HG03045 (cell line): Measurements from ENCODE around the gene ACBD3.

Experiments used
- ATAC-seq: cut with Tn5 transposase; IDR thresholded peaks from one replicate; pipeline ENCODE4 v1.9.1; 2021; ENCODE audit warnings: mild to moderate bottlenecking, moderate library complexity; ENCODE audit not compliant: unreplicated experiment

ACBD3 gene

GRCh38 chr1:226202246-226202645, 15.7 kb upstream of the ACBD3 start:
- no peak for ATAC-seq

DNA sequence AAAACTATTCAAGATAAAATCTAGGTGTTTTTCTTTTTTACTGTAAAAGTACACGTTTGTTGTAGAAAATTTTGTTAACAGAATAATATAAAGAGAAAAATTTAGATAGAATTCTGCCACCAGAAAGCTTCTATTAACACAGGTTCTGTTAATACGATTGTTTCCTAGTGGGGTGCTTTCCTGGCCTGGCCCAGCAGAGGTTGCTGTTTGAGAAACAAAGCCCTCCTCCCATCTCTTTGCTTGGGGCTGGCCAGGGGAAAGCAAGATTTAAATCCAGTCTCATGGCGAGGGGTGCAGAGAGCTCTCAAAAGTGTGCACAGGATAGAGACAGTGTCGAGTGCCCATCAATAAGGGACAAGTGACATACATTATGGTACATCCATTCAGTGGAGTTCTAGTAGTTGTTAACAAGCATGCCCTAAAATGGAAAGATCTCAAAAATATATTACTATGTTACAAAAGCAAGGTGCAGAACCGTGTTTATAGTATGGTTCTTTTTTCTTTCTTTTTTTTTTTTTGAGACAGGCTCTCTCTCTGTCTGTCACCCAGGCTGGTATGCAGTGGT, 14.6 kb upstream of the ACBD3 start:
- no peak for ATAC-seq

DNA sequence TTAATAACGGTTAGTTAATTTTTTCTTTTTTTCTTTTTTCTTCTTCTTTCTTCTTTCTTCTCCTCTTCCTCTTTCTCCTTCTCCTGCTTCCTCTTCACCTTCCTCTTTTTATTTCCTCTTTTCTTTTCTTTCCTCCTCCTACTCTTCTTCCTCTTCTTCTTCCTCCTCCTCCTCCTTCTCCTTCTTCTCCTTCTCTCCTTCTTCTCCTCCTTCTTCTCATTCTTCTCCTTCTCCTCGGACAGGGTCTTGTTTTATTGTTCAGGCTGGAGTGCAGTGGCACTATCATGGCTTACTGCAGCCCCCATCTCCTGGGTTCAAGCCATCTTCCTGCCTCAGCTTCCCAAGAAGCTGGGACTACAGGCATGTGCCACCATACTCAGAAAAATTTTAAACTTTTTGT, 13.4 kb upstream of the ACBD3 start:
- no peak for ATAC-seq

- no peak for ATAC-seq
Observed at GRCh38 chr1:226195144-226195543, 8.6 kb upstream of the ACBD3 start.

GRCh38 chr1:226187380-226187779, 839 bp upstream of the ACBD3 start:
- ATAC-seq = no peak

- ATAC-seq = no peak
Observed at GRCh38 chr1:226187019-226187322, 430 bp upstream of the ACBD3 start.

DNA sequence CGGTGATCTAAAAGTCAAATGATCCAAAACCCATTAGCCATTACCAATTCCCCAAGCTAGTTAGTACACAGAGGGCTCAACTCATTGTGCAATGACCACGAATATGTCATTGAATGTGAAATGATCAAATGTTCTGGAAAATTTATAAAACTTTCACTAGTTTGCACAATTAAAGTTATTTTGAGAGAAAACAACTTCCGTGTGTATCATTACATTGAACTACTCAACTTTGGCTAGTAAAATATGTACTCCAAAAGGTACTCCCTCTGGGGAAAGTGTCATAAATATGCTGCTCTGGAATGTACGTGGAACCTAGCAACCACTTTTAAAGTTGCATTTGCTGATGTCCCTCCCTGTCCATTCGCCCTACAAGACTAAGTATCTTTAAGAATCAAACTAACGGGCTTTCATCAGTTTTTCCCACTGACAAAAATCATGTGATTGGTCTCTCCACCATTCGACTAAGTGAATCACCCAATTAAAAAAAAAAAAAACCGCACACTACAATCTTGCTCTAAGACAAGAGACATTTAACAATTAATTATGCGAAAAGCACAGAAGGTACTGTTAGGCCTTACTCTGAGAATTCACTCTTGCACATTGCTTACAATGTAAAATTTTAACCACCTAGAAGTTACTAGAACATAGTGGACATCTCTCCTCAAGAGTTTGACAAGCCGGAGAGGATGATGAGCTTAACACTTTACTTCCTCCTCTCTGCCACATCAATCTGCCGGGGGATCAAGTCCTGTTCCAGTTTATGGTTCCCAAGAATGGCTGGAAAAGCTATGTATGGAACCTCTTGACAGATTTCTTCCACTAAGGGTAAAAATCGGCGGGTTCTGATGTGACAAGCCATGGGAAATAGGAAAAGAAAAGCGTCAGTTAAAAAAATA, 1.2 kb downstream of the ACBD3 start:
- no peak for ATAC-seq

DNA sequence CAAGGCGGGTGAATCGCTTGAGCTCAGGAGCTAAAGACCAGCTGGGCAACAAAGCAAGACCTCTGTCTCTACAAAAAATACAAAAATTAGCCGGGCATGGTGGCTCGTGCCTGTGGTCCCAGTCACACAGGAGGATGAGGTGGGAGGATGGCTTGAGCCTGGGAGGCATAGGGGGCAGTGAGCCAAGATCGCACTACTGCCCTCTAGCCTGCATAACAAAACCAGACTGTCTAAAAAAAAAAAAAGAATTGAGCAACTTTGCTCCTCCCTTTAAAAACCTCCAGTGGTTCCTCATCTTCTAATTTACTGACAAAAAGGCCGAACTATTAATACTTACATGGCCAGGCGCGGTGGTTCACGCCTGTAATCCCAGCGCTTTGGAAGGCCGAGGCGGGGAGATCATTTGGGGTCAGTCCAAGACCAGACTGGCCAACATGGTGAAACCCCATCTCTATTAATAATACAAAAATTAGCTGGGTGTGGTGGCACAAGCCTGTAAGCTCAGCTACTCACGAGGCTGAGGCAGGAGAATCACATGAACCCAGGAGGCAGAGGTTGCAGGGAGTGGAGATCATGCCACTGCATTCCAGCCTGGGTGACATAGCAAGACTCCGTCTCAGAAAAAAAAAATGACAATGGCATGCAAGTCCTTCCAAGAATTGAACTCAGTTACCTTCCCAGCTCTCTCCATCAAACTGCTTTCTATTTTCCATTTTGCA, 4.4 kb downstream of the ACBD3 start:
- ATAC-seq = no peak

GRCh38 chr1:226176870-226177269, 9.7 kb downstream of the ACBD3 start:
- no peak for ATAC-seq

DNA sequence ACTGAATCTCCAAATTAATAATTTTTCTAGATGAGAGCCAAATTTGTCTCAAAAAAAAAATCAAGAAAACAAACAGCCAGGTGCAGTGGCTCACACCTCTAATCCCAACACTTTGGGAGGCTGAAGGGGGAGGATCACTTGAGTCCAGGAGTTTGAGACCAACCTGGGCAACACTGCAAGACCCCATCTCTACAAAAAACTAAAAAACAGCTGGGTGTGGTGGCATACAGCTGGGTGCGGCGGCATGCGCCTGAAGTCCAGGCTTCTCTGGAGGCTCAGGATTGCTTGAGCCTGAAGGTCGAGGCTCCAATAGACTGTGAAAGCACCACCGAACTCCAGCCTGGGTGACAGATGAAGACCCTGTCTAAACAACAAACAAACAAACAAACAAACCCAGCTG, 14.0 kb downstream of the ACBD3 start:
- ATAC-seq = no peak

DNA sequence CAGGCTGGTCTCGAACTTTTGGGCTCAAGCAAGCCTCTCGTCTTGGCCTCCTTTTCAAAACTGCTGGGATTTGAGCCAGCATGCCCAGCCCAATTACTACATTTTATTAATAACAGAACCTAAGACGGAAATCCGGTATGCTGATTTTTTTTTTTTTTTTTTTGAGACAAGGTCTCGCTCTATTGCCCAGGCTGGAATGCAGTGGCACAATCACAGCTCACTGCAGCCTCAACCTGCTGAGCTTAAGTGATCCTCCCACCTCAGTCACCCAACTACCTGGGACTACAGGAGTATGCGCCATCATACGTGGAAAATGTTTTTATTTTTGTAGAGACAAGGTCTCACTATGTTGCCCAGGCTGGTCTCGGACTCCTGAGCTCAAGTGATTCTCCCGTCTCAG, 20.2 kb downstream of the ACBD3 start:
- no peak for ATAC-seq

DNA sequence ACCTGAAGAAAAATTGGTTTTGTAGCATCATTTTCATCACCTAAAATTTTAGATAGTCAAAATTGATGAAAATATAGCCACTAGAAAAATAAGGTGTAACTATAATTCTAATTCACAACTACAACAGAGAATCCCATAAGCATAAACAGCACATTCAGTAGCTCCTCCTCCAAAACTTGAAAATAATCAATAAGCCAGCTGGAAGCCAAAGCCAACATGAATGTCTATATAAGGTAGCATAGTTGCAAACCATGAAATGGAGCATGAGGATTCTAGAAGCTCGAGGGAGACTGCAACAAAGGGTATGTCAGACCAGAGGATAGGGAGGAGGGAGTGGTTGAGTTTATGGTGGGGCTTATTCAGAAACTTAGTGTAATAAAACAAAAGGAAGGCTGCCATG, 22.4 kb downstream of the ACBD3 start:
- ATAC-seq = no peak

DNA sequence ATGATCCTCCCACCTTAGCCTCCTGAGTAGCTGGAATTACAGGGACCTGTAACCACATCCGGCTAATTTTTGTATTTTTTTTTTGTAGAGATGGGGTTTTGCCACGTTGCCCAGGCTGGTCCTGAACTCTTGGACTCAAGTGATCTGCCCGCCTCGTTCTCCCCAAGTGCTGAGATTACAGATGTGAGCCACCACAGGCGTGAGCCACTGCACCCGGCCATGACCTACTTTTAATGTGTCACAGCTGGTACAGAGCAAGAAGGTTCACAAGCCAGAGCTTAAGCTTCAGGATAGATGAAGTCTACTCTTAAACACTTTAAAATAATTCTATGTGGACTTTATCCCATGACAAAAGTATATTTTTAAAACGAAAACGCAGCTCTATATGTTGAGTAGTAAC, 23.6 kb downstream of the ACBD3 start:
- ATAC-seq = no peak

DNA sequence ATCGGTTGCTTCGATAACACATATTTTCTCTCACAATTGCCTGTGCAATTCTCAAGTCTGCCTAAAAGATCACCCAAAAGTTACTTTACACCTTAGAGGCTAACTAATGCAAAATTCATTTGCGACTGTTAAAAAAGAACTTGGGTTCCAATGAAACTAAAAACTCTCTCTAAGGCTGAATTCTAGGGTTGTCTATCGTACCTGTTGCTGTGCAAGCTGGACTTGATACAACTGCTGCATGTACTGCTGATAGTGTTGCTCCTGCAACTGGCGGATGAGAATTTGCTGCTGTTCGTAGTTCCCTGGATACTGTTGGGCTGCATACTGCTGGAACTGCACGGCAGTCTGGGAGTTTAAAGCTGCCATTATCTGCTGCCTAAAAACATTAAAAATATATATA, 27.6 kb downstream of the ACBD3 start:
- ATAC-seq = no peak

DNA sequence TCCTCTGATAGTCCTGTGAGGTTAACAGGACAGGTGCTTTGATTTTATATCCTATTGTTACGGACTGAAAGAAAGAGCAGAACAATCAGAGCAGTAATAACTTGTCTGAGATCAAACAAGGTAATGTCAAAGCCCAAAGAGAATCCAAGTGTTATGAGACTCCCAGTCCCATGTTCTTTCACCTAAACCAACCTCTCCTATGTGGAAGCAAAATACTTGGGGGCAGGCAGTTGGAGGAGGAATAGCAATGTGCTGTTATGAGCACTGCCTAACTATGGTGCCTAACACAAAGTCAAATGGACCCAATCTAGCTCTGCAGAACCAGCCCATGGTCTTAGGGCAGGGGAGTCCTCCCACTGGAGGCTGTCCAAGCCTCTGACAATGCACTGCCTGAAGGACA, 28.1 kb downstream of the ACBD3 start:
- no peak for ATAC-seq

GRCh38 chr1:226157761-226158316, 28.7 kb downstream of the ACBD3 start:
- ATAC-seq = no peak

DNA sequence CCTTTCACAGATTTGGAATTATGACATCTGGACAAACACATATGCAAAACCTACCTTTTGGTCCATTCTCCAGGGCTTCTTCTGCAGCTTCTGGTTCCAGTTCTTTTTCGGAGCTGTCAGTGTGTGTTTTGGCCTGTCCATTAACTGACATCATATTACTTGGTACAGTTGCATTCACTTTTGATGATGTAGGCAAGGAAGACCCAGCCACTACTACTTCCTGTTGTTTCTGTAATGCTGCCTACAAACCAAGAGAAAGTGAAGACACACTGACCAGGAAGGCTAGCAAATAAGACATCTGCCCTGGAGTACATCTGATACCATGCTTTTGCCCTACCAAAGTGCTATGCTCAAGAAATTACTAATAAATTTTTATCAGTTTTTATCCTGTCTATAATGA, 31.9 kb downstream of the ACBD3 start:
- no peak for ATAC-seq

GRCh38 chr1:226149806-226150205, 36.7 kb downstream of the ACBD3 start:
- no peak for ATAC-seq

DNA sequence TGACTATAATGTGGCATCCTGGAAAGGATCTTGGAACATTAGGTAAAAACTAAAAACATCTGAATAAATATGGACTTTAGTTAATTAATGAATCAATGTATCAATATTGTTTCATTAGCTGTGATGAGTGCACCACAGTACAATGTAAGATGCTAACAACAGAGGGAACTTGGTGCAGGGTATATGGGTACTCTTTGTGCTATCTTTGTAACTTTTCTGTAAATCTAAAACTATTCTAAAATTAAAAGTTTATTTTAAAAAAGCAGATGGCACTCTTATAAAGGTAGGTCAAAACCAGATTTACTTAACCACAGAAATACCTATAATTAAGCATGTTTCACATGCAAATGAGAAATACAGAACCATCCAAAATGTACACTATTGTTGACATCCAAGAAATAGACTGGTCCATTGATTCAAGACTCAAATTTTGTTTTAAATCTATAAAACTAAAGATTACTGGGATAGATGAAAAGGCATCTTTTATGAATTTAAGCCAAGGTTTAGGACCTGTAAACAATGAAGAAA, 38.4 kb downstream of the ACBD3 start:
- no peak for ATAC-seq

GRCh38 chr1:226144045-226144444, 42.5 kb downstream of the ACBD3 start:
- no peak for ATAC-seq

GRCh38 chr1:226135709-226136108, 50.8 kb downstream of the ACBD3 start:
- ATAC-seq = no peak
